Activated effector memory CD4-positive, alpha-beta T cell treated with Interleukin-2 at 50 U/mL for 16 hours (primary cell): Measurements from ENCODE around the gene SOX9.

Experiments used
- DNase-seq: peaks from one replicate; pipeline ENCODE4 v3.0.0-alpha.2; 2020

Gene SOX9

GRCh38 chr17:72120642-72121163, at the start of gene SOX9:
SOX9 (plus strand) TSS chr17:72121020; CDS start chr17:72121392, 372 bp downstream.
- DNase-seq, result no peak

GRCh38 chr17:72071330-72071729, 49.5 kb upstream of the SOX9 start:
- DNase-seq, result no peak

- no peak for DNase-seq
These were observed 44.7 kb upstream of the SOX9 start for GRCh38 chr17:72075995-72076677.

DNA sequence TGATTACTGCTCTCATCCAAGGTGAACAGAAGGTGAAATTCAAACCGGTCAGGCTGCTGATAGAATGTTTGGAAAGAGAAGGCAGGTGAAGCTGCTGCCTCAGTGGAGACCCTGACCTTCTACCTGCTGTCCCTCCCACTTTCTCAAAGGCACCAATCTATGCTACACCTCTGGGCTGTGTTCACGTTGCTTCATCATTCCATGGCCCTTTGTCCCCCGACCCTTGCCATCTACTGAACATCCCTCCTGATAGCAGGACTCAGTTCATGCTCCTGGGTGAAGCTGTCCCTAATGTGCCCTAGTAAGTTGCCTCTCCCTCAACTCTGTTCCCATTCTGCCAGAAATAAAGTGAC, 44.2 kb upstream of the SOX9 start:
- no peak for DNase-seq

- DNase-seq, result no peak
These were observed 43.4 kb upstream of the SOX9 start for GRCh38 chr17:72077326-72077960.

- no peak for DNase-seq
These were observed 41.1 kb upstream of the SOX9 start for GRCh38 chr17:72079700-72080099.

GRCh38 chr17:72087876-72088275, 32.9 kb upstream of the SOX9 start:
- DNase-seq, result no peak

DNA sequence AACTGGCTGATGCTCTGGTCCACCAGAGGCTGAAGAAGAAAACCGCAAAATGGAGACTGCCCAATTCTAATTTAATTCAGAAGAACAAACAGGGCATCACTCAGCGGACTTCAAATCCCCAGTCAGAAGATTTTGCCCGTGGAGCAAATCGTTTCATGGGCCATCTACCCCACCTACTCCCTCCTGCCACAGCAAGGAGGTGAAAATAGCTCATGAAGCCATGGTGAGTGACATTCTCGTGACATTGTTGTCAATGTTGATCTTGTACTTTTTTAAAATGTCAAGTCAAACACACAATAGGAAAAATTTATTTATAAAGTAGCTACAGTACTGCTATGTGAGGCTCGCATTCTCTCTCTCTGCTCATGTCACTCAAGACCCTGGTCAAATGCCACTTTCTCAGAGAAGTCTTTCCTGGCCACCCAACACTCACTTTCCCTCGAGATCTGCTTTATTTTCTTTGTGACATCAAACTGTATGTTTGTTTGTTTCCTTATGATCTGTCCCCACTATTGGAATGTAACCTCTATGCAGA, 31.3 kb upstream of the SOX9 start:
- DNase-seq, result no peak

DNA sequence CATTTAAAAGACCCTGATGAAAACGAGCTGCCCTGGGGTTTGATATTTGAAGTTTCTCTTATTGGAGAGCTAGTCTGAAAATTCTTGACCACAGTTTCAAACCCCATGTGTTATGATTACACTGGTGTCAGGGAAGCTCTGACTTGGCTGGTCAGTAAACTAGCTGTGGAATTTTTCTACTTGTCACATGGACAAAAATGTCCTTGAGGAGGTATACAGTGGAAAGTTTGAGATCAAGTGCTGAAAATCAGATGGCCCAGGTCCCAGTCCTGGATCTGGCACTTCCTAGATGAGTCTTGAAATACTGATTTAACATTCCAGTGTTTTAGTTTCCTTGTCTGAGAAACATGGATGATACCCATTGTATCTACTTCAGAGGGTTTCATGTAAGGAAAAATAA, 30.7 kb upstream of the SOX9 start:
- no peak for DNase-seq

GRCh38 chr17:72092710-72093322, 28.0 kb upstream of the SOX9 start:
- no peak for DNase-seq

DNA sequence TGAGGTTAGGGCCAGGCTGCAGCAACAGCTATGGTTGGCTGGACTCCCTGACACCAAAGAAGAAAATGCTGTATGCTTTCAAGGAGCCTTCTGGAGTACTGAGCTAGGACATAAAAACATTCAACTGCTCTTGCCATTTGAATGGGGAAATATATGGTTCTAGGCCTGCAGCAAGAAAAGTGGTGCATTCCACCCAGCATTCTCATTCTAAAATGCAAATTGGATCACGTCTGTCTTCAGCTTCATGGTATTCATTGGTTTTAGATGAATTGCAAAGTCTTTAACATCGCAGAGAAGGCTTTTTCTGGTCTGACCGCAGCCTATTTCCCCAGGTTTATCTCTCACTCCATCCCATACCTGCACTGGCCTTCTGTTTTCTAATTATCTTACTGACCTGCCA, 27.1 kb upstream of the SOX9 start:
- DNase-seq, result no peak

DNA sequence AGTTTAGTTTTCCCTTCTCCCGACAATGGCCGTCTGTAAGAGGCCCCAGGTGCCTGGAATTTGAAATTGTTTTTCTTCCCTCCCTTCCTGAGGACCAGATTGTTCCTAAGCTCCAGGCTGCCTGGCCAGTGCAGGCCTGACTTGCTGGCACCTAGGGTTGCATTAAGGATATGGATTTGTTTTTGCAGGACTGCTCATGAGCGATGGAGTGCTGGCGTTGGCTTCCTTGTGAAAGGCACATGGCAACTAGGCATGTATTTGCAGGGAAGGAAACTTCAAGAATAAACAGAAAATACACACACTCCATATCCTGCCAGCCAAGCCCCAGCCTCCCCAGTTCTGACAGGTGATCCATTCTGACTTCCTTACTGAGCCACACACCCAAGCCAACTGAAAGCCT, 25.5 kb upstream of the SOX9 start:
- no peak for DNase-seq

- no peak for DNase-seq
These were observed 23.7 kb upstream of the SOX9 start for GRCh38 chr17:72097144-72097543.

DNA sequence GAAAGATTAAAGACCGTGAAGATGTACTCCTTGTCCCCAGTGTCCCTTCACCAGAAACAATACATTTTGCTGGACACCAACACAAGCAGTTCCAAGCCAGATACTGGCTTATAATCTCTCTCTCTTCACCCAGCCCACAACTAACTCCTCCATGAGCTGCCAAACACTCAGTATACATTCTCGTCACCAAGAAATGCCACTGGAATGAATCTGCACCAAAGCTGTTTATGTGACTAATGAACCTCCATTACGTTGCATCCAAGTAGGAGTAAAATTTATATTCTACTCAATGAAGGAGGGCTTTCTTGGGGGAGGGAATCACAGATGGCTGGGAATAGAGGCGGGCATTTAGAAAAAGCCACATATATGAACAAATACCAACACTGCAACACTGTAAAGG, 20.9 kb upstream of the SOX9 start:
- DNase-seq, result no peak

- no peak for DNase-seq
These were observed 20.4 kb upstream of the SOX9 start for GRCh38 chr17:72100470-72100869.

- DNase-seq, result no peak
These were observed 19.3 kb upstream of the SOX9 start for GRCh38 chr17:72101526-72101925.

- no peak for DNase-seq
These were observed 18.5 kb upstream of the SOX9 start for GRCh38 chr17:72102366-72102765.

GRCh38 chr17:72104164-72104862, 16.5 kb upstream of the SOX9 start:
- DNase-seq, result no peak

DNA sequence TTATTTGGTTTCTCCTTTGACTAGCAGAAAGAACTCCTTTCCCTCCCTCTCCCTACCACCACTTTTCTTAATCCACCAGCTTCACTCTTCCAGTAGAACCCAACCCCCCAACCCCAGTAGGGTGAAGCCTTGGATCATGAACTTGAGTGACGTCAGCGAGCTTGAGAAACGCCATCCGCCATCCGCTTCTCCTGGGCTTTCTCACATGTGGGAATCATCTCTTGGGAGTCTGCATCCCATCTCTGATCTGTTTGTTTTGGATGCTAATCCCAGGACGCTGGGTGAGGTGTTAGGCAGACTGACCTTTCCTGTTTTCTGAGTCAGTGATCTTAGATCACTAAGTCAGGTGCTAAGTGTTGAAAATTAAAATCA, 16.0 kb upstream of the SOX9 start:
- no peak for DNase-seq

GRCh38 chr17:72107100-72107499, 13.7 kb upstream of the SOX9 start:
- no peak for DNase-seq

DNA sequence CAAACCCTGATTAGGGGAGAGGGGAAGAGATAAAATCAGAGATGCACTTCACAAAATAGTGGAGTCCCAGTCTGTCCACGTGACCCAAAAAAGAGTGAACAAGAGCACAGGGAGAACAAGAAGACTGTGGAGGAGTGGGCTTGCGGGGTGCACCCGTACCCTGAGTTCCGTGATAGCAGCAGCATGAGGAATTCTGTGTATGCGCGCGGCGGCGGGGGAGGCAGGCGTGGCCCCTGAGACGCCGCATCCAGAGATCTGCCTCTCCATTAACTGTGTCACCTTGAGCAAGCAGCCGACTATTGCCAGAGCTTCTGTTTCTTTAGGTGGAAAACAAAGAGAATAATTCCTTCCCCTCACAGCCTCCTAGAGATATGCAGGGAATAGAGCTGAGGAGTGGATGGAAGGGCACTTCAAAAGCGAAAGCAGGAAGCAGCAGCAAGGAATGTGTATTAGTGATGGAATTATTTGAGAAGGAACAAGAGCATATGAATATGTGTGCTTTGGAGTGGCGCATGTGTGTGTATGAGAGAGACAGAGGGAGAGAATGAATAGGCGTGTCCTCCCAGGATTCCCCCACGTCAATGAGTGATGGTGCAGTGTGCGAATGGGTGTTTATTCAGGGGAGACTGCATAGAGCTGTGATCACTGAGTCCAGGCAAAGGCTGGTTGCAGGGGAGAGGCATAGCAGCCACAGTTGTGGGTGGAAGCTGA, 10.4 kb upstream of the SOX9 start:
- DNase-seq, result no peak

DNA sequence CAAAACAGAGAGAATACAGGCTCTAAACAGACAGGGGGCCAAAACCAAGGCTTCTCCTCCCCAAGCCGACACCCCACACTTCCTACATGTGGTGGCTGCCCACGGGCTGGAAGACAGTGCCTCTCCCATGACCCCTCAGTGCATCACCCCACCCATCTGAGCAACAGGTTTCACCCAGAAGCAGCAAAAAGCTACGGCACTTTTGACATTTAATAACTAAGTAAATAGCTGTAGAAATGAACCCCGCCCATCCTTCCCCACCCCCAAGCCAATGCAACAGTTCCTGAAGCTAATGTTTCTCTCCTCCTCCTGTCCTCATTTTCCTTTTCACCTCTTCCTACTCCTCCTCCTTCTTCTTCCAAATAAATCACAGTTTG, 9.9 kb upstream of the SOX9 start:
- DNase-seq, result no peak
